Fibroblast of skin of right quadriceps (primary cell): ENCODE results near the gene KPRP.
A peak's percentile ranks its signal among the peaks of the same experiment; 100 is the strongest.

Experiments used
- DNase-seq: peaks from one replicate; pipeline ENCODE4 v3.0.0-alpha.2; 2013

KPRP gene

GRCh38 chr1:152757747-152758146 is at the start of gene KPRP:
Gene KPRP (plus strand): TSS chr1:152758025. CDS start chr1:152759589, 1,564 bp downstream.
- no peak for DNase-seq

- no peak for DNase-seq
These were observed 39.6 kb upstream of the KPRP start for GRCh38 chr1:152718238-152718637.

- no peak for DNase-seq
These were observed 32.6 kb upstream of the KPRP start for GRCh38 chr1:152725261-152725660.

GRCh38 chr1:152728986-152729385 is 28.8 kb upstream of the KPRP start:
- no peak for DNase-seq

GRCh38 chr1:152735648-152736047 is 22.2 kb upstream of the KPRP start:
- no peak for DNase-seq

GRCh38 chr1:152737997-152738396 is 19.8 kb upstream of the KPRP start:
- DNase-seq, result no peak

- no peak for DNase-seq
These were observed 18.0 kb upstream of the KPRP start for GRCh38 chr1:152739841-152740240.

- no peak for DNase-seq
These were observed 16.2 kb upstream of the KPRP start for GRCh38 chr1:152741656-152742055.

- DNase-seq, result peak; percentile 27
These were observed 14.3 kb upstream of the KPRP start for GRCh38 chr1:152743371-152744145.

- DNase-seq, result no peak
These were observed 12.5 kb upstream of the KPRP start for GRCh38 chr1:152745289-152745704.

- no peak for DNase-seq
These were observed 11.9 kb upstream of the KPRP start for GRCh38 chr1:152745765-152746444.

GRCh38 chr1:152747831-152748230 is 10.0 kb upstream of the KPRP start:
- no peak for DNase-seq

- DNase-seq, result peak; percentile 58
These were observed 5.6 kb upstream of the KPRP start for GRCh38 chr1:152752225-152752624.

- DNase-seq, result no peak
These were observed 4.2 kb upstream of the KPRP start for GRCh38 chr1:152753586-152753985.

- DNase-seq, result no peak
These were observed 953 bp upstream of the KPRP start for GRCh38 chr1:152756872-152757271.

GRCh38 chr1:152758636-152759035 is 811 bp downstream of the KPRP start:
- DNase-seq, result no peak

GRCh38 chr1:152759453-152760173 is 1.8 kb downstream of the KPRP start:
- no peak for DNase-seq

- DNase-seq, result no peak
These were observed 2.8 kb downstream of the KPRP start for GRCh38 chr1:152760551-152761190.

- DNase-seq, result no peak
These were observed 3.9 kb downstream of the KPRP start for GRCh38 chr1:152761609-152762213.

GRCh38 chr1:152768847-152769533 is 11.2 kb downstream of the KPRP start:
- no peak for DNase-seq

GRCh38 chr1:152770411-152770810 is 12.6 kb downstream of the KPRP start:
- DNase-seq, result no peak

- no peak for DNase-seq
These were observed 17.1 kb downstream of the KPRP start, which contains the start of gene LCE1F for GRCh38 chr1:152774875-152775274. Gene LCE1F (plus strand): TSS chr1:152775140. CDS start chr1:152776372, 1,232 bp downstream.
